Measurements from ENCODE around the gene ERGIC1.

The ERGIC1 gene

DNA sequence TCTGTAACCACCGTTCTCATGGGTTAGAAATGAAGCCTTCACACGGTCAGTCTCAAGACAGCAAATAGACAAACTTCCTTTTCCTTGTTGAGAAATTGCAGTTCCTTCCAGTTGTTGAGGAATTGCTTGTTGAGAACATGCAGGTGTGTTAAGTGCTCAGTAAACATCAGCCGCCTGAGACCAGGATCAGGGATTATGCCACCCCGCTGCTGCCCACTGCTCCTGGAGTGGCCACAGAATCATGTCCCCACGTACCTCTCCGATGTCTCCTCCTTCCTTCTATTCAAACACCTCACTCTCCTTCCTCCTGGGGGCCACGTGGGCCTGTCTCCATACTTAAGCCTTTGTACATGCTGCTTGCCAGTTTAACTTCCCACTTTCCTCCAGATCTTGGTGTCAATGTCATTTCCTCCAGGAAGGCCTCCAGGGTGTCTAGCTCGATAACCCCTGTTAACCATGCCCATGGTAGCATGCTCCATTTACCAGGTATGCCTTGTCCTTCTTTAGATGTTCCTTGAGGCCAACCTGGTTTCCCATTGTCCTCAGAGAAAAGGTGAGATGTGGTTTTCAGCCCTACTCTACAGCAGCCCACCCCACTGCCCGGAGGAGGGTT lies 91.4 kb downstream of the ERGIC1 start:
- DNase-seq: no peak

- no peak for DNase-seq
These were observed 92.0 kb downstream of the ERGIC1 start for GRCh38 chr5:172926008-172926523.

DNA sequence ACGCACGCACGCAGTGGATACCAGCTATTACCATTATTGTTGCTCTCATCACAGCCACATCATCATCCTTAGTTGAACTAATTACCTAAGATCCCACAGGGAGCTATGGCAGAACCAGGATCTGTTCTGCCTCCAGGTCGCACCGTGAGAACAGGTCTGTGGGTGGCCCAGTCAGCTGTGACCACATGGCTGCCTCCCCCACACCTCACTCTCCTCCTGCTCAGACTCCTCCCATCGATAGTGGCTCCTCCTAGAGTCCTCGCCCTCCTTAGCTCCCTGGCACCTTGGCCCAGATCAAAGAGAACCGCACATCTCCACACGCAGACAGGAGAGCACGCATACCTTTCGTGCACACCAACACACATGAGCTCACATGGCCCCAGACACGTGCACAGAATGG lies 92.7 kb downstream of the ERGIC1 start:
- DNase-seq: no peak

DNA sequence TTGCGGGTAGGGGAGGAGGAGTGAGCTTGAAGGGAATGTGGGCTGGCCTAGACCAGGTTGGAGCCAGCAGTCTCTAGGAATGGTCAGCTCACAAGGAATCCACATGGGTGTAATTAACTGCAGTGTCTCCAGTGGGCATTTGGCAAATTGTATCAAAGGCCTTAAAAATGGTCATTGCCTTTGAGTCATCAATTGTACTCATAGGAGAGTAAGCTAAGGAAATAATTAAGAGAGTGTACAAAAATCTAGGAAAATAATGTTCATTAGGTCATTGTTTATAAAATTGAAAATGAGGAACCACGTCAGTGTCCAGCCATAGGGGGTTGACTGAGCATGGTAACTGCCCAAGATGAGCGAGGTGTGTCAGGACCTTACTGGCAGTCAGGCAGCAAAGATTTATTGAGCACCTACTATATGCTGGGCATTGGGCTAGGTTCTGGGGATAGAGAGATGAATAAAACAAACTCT lies 95.4 kb downstream of the ERGIC1 start:
- peak in 2 of 3 donors; percentile 41 to 65 for DNase-seq

DNA sequence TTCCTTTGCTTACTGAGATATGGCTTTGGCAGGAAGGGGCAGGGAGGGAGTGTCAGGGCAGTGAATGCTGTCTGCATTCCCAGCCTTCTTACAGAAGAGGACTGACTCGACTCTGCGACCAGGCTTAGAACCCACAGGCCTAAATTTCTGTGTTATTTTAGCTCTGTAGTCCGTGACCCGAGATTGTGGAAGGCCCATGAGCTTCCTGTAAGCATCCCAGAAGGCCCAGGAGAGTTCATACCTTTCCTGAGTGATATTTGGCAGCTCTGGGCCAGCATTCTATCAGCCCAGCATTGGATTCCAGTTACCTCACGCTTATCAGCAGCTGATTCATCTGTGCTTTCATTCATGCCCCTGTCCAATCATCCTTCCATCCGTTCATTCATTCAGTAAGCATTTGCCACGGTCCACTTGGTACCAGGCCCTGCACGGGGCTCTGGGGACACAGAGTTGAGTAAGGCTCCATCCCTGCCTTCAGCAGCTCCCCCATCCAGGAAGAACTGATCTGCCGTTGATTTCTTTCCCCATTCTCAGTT lies 97.0 kb downstream of the ERGIC1 start:
- no peak for DNase-seq

DNA sequence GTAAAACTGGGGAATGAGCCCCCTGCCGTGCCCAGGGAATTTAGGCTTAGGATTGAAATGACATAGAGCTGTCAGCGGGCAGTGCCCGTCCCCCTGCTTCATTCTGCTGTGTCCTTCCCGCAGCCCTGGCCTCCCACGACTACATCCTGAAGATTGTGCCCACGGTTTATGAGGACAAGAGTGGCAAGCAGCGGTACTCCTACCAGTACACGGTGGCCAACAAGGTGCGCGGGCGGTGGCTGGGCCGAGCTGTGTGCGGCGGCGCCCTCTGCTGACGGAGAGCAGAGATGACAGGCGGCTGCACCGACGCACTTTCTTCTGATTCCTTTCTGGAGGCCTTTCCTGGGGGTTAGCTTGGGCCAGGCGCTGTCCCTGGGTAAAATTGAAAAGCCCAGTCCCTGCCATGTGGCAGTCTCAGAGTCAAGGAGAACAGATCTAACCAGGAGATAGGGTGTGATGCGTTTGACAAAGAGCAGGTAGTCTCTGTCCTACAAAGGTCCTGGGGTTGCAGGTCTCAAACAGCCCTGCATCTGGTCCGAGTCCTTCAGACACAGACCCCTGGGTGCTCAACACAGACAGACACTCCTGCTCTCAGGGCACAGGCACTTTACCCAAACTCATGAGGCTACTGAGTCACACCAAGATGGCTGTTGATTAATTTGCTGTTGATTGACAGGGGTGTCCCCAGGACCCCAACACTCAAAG lies 98.4 kb downstream of the ERGIC1 start:
- DNase-seq: peak; percentile 77 to 88 (median 84)

GRCh38 chr5:172933238-172933637 lies 99.2 kb downstream of the ERGIC1 start:
- DNase-seq: no peak

GRCh38 chr5:172935096-172935495 lies 101.0 kb downstream of the ERGIC1 start:
- no peak for DNase-seq

DNA sequence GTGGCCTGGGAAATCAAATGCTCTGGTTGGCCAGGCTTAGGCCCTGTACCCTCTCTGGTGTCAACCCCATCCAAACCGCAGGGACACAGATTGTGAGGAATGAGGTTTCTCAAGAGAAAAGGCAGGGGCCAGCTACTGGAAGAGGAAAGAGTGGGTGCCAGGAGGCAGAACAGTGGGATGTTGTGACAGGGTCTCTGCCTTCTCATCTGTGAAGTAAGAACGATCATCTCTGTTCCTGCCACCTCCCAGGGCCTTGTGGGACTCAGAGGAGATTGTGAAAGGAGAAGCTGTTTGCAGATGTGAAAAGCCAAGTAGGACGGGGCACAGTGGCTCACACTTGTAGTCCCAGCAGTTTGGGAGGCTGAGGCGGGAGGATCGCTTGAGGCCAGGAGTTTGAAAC lies 102.3 kb downstream of the ERGIC1 start:
- no peak for DNase-seq

DNA sequence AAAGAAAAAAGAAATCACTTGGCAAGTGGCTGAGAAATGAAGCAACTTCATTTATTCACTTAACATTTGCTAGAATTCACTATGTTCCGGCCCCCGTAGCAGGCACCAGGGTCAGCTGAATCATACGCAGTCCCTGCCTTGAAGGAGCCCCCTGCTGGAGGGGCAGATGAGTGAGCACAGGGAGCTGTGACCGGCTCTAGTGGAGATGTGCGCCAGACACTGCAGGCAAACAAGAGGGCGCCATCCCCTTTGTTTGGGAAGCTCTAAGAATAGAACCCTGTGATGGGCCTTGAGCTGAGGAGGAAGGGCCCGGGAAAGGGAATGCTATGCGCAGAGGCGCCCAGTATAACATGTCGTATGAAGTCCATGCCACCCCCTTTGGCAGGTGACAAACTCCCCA lies 105.0 kb downstream of the ERGIC1 start:
- peak; percentile 37 to 57 (median 45) for DNase-seq

DNA sequence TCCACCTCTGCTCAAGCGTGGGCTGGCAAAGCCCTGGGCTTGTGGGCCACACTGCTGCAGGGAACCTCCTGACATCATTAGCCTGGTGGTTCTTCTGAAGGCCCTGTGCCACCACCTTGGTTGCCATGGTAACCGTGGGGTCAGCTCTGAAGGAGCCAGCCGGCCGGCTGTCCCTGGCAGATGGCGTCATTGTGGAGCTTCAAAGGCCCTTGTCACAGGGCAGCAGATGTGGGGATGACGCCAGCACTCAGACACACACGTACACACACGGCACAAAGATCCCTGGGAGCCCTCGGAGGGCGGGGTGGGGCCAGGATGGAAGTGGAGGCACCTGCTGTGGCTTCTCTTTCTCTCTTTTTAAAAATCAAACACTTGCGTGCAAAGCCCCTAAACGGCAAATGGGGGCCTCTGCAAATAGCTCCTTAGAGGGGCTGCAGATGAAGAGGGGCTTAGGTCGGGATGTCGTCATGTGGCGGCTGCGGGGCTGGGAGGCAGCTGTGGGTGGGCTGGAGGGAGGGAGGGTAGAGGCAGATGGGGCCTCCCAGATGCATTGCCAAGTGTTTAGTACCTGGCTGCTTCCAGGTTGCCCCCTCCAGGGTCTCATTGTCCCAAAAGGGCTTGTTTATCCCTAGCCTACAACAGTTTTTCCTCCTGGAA lies 105.7 kb downstream of the ERGIC1 start:
- no peak for DNase-seq

DNA sequence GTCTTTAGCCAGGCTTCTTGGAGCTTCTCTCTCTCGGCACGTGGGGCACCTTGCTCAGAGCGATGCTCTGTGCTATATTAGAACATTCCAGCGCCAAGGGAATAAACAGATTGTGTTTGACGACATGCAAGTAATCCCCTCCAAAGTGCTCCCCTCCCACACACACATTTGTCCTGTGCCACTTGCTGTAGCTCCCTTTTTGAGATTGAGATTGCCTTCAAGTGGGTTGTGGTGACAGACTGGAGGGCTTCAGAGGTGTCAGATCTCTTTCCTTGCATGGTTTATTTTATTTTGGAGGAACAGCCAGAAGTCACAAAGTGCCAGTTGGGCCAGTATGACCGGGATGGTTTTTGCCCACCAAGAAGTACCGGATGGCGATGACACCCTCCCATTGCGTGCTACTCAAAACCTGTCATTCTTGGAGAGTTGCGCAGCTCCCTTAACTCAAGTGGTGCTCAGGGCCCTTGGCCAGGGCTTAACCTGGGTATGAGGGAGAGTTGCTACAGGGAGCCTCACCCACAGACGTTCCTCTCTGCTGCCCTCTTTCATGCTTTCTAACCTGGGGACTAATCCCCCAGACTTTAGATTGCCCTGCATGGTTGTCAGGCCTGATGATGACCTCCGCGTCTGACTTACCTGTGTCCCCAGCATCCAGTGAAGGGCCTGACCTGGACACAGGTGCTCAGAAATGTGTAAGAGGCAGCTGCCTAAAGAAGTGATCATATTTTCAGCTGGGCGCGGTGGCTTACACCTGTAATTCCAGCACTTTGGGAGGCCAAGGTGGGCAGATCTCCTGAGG lies 106.4 kb downstream of the ERGIC1 start:
- DNase-seq: no peak

DNA sequence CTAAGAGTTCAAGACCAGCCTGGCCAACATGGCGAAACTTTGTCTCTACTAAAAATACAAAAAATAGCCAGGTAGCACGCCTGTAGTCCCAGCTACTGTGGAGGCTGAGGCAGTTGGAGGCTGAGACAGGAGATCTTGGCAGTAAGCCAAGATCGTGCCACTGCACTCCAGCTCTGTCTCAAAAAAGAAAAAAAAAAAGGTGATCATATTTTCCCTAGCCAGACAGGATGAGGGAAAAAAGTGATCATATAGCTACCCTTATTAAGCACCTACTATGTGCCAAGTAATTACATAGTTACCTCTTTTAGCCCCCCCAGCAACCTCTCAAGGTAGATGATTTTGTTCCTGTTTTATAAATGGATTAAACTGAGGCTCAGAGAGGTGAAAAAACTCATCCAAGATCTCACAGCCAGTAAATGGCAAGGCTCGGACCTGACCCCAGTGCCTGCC lies 107.0 kb downstream of the ERGIC1 start:
- DNase-seq: no peak

DNA sequence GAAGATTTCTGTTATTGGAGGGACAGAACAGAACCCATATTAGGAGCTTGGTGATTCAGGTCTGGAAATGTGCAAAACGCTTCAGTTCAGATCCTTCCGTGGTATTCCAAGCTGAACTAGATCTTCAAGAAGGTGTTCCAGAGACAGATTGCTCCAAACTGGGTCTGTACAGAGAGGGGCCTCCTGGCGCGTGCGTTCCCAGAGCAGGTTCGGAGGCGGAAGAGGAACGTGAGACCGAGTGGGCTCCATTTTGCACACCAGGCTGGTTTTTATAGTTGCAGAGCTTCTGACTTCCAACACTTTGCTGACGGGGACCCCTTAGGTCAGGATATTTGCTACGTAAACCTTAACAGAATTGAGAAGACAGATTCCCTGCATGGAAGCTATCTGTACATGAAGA lies 108.5 kb downstream of the ERGIC1 start:
- DNase-seq: no peak

GRCh38 chr5:172943283-172943841 lies 109.3 kb downstream of the ERGIC1 start:
- DNase-seq: peak; percentile 48 to 70 (median 50)

- DNase-seq: no peak
These were observed 109.9 kb downstream of the ERGIC1 start for GRCh38 chr5:172943906-172944305.

GRCh38 chr5:172944741-172945140 lies 110.7 kb downstream of the ERGIC1 start:
- no peak for DNase-seq

GRCh38 chr5:172945151-172945550 lies 111.1 kb downstream of the ERGIC1 start:
- no peak for DNase-seq

GRCh38 chr5:172946146-172946545 lies 112.1 kb downstream of the ERGIC1 start:
- no peak for DNase-seq

DNA sequence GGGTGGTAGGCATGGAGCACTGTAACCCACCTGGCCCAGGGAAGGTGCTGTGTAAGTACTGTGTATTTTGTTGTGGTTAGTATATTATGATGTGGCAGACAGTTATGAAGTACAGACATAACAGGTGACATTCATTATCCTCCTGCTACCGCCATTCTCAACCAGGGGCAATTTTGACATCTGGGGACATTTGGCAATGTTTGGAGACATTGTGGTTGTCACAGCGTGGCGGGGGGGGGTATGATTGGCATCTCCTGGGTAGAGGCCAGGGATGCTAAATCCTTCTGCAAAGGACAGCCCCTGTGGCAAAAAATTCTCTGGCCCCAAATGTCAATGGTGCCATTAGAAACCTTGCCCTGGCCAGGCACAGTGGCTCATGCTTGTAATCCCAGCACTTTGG lies 115.4 kb downstream of the ERGIC1 start:
- DNase-seq: no peak

DNA sequence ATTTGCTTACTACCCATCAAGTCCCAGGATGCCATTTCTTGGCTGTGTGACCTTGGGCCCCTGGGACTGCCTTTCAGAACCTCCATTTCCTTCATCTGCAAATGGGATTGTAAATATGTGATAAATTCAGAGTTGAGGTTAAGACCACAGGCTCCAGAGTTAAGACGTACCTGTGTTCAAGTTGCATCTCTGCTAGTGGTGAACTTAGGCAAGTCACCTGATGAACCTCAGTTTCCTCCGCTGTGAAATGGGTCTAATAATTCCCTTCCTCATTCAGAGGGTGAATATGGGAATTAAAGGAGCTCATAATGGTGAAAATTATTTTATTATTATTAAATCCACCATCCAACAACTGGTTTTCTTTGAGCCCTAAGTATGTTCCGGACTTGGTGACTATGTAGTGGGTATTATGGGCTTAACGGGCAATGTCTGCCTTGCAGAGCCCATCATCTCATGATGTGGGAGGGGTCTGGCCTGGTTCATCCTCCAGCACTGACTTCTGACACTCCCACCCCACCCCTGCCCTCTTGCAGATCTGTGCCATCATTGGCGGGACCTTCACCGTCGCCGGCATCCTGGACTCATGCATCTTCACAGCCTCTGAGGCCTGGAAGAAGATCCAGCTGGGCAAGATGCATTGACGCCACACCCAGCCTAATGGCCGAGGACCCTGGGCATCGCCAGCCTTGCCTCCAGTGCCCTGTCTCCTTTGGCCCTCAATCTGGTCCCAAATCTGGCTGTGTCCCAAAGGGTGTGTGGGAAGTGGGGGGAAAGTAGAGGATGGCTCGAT lies 116.3 kb downstream of the ERGIC1 start:
- no peak for DNase-seq
